HG03064 (cell line): ENCODE results near the gene PCDHA6.
"Not testable (repeated sequence)": the region's sequence is repeated elsewhere in the genome, so short reads cannot be mapped to it uniquely, and the experiment has no call there.

ENCODE experiments used
- ATAC-seq: cut with Tn5 transposase; IDR thresholded peaks from one replicate; pipeline ENCODE4 v1.9.1; 2021; ENCODE audit warnings: low read depth; ENCODE audit not compliant: unreplicated experiment

PCDHA6 gene

GRCh38 chr5:140821375-140822280 is 6.1 kb upstream of the PCDHA6 start, which contains the start of gene PCDHA5:
PCDHA5 (plus strand) TSS chr5:140821613.
- ATAC-seq, result no peak

- ATAC-seq, result no peak
Measured at GRCh38 chr5:140822281-140822629, 5.5 kb upstream of the PCDHA6 start.

- ATAC-seq, result not testable (repeated sequence)
Measured at GRCh38 chr5:140822969-140823368, 4.8 kb upstream of the PCDHA6 start.

GRCh38 chr5:140823475-140823874 is 4.3 kb upstream of the PCDHA6 start:
- ATAC-seq, result no peak

- ATAC-seq, result no peak
Measured at GRCh38 chr5:140828362-140828737, 590 bp downstream of the PCDHA6 start.

- ATAC-seq, result not testable (repeated sequence)
Measured at GRCh38 chr5:140829511-140830501, 2.0 kb downstream of the PCDHA6 start.

GRCh38 chr5:140833993-140834392 is 6.2 kb downstream of the PCDHA6 start, which contains the start of gene PCDHA7:
PCDHA7 (plus strand) TSS chr5:140834269; CDS start chr5:140834384, 115 bp downstream.
- ATAC-seq, result no peak

- not testable (repeated sequence) for ATAC-seq
Measured at GRCh38 chr5:140834439-140835008, 6.8 kb downstream of the PCDHA6 start.

GRCh38 chr5:140835622-140836510 is 8.1 kb downstream of the PCDHA6 start:
- no peak for ATAC-seq

GRCh38 chr5:140840978-140841962 is 13.5 kb downstream of the PCDHA6 start, which contains the start of gene PCDHA8:
PCDHA8 (plus strand) TSS chr5:140841187; CDS start chr5:140841322, 135 bp downstream.
- no peak for ATAC-seq

- ATAC-seq, result no peak
Measured at GRCh38 chr5:140842798-140843733, 15.3 kb downstream of the PCDHA6 start.

GRCh38 chr5:140848139-140849102 is 20.7 kb downstream of the PCDHA6 start, which contains the start of gene PCDHA9:
PCDHA9 (plus strand) TSS chr5:140848382; CDS start chr5:140848496, 114 bp downstream.
- ATAC-seq, result not testable (repeated sequence)

GRCh38 chr5:140849831-140850634 is 22.3 kb downstream of the PCDHA6 start:
- not testable (repeated sequence) for ATAC-seq

GRCh38 chr5:140855772-140856674 is 28.3 kb downstream of the PCDHA6 start, which contains the start of gene PCDHA10:
PCDHA10 (plus strand) TSS chr5:140855897; CDS start chr5:140856049, 152 bp downstream.
- no peak for ATAC-seq
